Measurements from ENCODE around the gene TEF. TPM values are rescaled to one million over a fixed set of nuclear protein-coding genes. Genes with fewer than 3 reads are reported as not detected.

Gene TEF
- total and polyA plus RNA-seq, 9 of the 15 experiments (the other 6 are each of a cell fraction or from before 2014, with no cell fraction given): 0.04 to 3.1 (median 1.2) TPM

DNA sequence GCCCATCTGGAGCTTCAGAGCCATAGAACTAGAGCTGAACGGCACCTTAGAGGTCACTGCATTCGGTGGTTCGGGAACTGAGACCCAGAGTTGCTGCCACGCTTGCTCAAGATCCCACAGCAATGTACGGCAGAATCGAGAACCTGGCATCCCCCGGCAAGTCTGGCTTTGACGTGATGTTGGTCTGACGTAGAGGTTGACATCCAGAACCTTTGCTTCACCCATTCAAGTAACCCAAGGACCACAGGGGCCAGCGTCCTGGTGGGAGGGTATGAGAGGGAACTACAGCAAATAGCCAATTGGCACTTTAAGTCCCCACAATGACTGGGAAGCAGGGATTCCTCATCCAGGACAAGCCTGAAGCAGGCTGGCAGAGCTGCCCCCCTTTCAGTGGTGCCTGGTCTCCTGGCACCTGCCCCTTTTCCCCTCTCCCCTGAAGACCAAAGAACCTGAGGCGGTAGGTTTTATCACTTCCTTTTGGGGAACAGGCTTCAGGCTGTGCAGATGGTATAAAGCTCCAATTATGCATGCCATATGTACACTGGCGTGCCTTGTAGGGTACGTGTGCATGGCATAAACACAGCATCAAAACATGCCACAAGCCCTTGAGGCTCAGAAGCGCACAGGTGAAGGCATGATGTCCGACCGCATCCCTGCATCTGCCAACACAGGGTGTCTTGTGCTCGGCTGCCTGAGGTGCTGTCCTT, 15.3 kb upstream of the TEF start:
- in situ Hi-C loops (cut with MboI): no loop called here

More for the DNA sequence above, 15.3 kb upstream of the TEF start:
- Histone ChIP-seq H3K4me1 (replicated peaks in 1 of 2; ENCODE audit: control insufficient read depth in 2 of 2, insufficient read depth in 2 of 2, low read length in 2 of 2) (peaks cover 15 to 38% of the 10 kb centered on the region in 2 experiments; a peak in 4 of 5 replicates), H3K9me3 (replicated peaks; ENCODE audit: control insufficient read depth, insufficient read depth, low read depth, low read length) (no peaks in the 10 kb centered on the region), H3K27me3 (ENCODE audit: control insufficient read depth in 2 of 2, insufficient read depth in 2 of 2, low read length in 2 of 2) (no peaks in the 10 kb centered on the region), H3K27ac (ENCODE audit: extremely low read depth, low read depth, low read length) (no peak overlapping the region), H2AFZ (ENCODE audit: low read depth, low read length) (peak overlapping the region; percentile 90), H3K4me2 (ENCODE audit: insufficient read depth, low read length) (peak overlapping the region; percentile 71), H3K4me3 (no peak overlapping the region), H4K20me1 (replicated peaks; ENCODE audit: control insufficient read depth, insufficient read depth, low read length) (no peaks in the 10 kb centered on the region), H3K36me3 (ENCODE audit: control insufficient read depth, insufficient read depth, low read length) (no peaks in the 10 kb centered on the region), H3K79me2 (ENCODE audit: control insufficient read depth, insufficient read depth, low read length) (no peaks in the 10 kb centered on the region), H3K9me1 (ENCODE audit: control insufficient read depth, insufficient read depth, low read length) (no peaks in the 10 kb centered on the region), H3K9ac (ENCODE audit: insufficient read depth in 1 of 2, low read depth in 2 of 2, low read length in 2 of 2) (peak overlapping the region; percentile 38 to 89; a peak in 2 of 4 replicates)
- ChIA-PET CTCF (ENCODE audit: low intra/inter-chr PET ratio) (no interaction called here), POLR2A (interaction anchor here (0.5 to 1.7 kb wide), 5 partner anchors 8 to 94 kb away, joined by 3 to 9 read pairs (median 4); partner anchors contain the start of gene TEF)
- no TSS peak for BruUV-seq (replicated peaks)
- ATAC-seq (no peak), FAIRE-seq (no peak), DNase-seq (ENCODE audit: extremely low read depth in 1 of 4, low spot score in 3 of 4) (no peak)
- 70% methylated on average over 15 of the region's 17 CpGs for WGBS (ENCODE audit: insufficient coverage, low coverage, missing lambda C conversion rate)
- intact Hi-C loops (cut with micrococcal nuclease): no loop called here
- TF ChIP-seq NCOR1 (IDR thresholded peaks at IDR 0.05) (no peak), SRF (CRISPR knock-in tag; IDR thresholded peaks at IDR 0.05) (no peak), SMARCB1 (IDR thresholded peaks at IDR 0.05; ENCODE audit: insufficient read length, low read depth) (no peak), CEBPB (tag; IDR thresholded peaks at IDR 0.05) (no peak), NELFE (IDR thresholded peaks at IDR 0.05; ENCODE audit: insufficient read depth, insufficient read length) (no peak), TAF15 (IDR thresholded peaks at IDR 0.05; ENCODE audit: low read depth, low read length) (no peak), TAF9B (IDR thresholded peaks at IDR 0.05; ENCODE audit: partially characterized antibody) (no peak), JUNB (CRISPR knock-in tag; conservative IDR thresholded peaks at IDR 0.05) (no peak), RFX7 (CRISPR knock-in tag; IDR thresholded peaks at IDR 0.05) (no peak), FOXA1 (IDR thresholded peaks at IDR 0.05; ENCODE audit: borderline replicate concordance) (no peak), HIVEP1 (CRISPR knock-in tag; IDR thresholded peaks at IDR 0.05) (no peak)
- TF ChIP-seq, protein P1, sequence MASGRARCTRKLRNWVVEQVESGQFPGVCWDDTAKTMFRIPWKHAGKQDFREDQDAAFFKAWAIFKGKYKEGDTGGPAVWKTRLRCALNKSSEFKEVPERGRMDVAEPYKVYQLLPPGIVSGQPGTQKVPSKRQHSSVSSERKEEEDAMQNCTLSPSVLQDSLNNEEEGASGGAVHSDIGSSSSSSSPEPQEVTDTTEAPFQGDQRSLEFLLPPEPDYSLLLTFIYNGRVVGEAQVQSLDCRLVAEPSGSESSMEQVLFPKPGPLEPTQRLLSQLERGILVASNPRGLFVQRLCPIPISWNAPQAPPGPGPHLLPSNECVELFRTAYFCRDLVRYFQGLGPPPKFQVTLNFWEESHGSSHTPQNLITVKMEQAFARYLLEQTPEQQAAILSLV (tag; IDR thresholded peaks at IDR 0.05): no peak
- TF ChIP-seq, protein P2, sequence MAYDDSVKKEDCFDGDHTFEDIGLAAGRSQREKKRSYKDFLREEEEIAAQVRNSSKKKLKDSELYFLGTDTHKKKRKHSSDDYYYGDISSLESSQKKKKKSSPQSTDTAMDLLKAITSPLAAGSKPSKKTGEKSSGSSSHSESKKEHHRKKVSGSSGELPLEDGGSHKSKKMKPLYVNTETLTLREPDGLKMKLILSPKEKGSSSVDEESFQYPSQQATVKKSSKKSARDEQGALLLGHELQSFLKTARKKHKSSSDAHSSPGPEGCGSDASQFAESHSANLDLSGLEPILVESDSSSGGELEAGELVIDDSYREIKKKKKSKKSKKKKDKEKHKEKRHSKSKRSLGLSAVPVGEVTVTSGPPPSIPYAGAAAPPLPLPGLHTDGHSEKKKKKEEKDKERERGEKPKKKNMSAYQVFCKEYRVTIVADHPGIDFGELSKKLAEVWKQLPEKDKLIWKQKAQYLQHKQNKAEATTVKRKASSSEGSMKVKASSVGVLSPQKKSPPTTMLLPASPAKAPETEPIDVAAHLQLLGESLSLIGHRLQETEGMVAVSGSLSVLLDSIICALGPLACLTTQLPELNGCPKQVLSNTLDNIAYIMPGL (CRISPR knock-in tag; IDR thresholded peaks at IDR 0.05): no peak
- TF ChIP-seq, protein P3, sequence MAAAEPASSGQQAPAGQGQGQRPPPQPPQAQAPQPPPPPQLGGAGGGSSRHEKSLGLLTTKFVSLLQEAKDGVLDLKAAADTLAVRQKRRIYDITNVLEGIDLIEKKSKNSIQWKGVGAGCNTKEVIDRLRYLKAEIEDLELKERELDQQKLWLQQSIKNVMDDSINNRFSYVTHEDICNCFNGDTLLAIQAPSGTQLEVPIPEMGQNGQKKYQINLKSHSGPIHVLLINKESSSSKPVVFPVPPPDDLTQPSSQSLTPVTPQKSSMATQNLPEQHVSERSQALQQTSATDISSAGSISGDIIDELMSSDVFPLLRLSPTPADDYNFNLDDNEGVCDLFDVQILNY (CRISPR knock-in tag; IDR thresholded peaks at IDR 0.05): no peak
